Placental pericyte (primary cell): ENCODE measurements around the gene GALNT11. TPM values are rescaled to one million over a fixed set of nuclear protein-coding genes. Genes with fewer than 3 reads are reported as not detected.

Experiments used
- small RNA-seq: library from RNA; depleted of rRNA; stranded (forward); fragments of <200 nt; gene quantifications from one replicate; pipeline ENCODE3, GENCODE V24; 2012; ENCODE audit warnings: low replicate concordance
- total RNA-seq: library from RNA; depleted of rRNA; stranded (reverse); fragments of >200 nt; gene quantifications from 2 replicates; pipeline ENCODE4 v1.2.3, GENCODE V29; 2012

The GALNT11 gene
- 21.9 and 37.8 TPM in 2 replicates for total RNA-seq

DNA sequence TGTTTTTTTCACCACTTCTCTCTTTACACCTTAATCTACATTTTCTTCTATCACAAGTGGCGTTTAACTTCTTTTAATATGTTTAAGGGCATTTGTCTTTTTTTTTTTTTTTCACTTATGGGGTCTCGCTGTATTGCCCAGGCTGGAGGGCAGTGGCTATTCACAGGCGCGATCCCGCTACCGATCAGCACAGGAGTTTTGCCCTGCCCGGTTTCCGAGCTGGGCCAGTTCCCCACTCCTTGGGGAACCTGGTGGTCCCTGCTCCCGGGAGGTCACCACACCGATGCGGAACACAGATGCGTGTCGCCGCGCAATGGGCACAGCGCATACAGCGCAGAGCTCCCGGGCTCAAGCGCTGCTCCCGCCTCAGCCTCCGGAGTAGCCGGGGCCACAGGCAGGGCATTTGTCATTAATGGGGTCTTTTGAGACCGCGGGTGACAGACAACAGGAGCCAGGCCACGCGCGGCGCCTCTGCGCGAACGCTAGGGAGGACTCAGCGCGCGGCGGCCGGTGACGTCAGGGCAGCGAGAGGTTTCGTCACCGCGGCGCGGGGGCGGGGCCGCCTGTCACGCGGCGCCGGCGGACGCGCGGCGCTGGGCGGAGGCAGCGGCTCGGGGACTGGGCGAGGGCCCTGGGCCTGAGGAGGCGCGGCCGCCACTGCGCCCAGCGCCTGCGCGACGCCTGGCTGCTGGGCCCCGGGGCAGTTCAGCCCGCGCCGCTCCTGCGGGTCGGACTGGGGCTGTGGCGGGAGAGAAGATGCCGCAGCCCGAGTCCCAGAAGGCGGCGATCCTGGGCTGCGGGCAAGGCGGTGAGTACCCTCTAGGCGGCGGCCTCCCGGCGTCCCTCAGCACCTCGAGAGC lies at the start of gene GALNT11:
TSS of gene GALNT11 (plus strand) at position 598 of the 860 bp plus-strand sequence. CDS start 68,554 bp downstream, outside the sequence.

Small RNA genes lying within 50 kb of the gene (small RNA-seq; reads per million reads assigned to genes)
- gene RF00017: not detected

Other genes with a start within 250 kb of the GALNT11 start
- gene PRKAG2, start 148.6 kb upstream of the GALNT11 start, total RNA-seq: 15.6 and 19.3 TPM in 2 replicates
- not detected in 2 replicates for gene GALNTL5, start 69.2 kb upstream of the GALNT11 start, total RNA-seq